Liver (tissue), 9 donors: Measurements from ENCODE around the gene SELENOH. TPM values are rescaled to one million over a fixed set of nuclear protein-coding genes. Genes with fewer than 3 reads are reported as not detected.

Source experiments
- DNase-seq: peaks from one replicate; pipeline ENCODE4 v3.0.0-alpha.2; 2017; ENCODE audit warnings: low spot score
- H3K27ac ChIP-seq, 2 donors: one replicate each; pipeline ENCODE4 v1.7.0; 2013; ENCODE audit warnings: inconsistent platforms in 2 of 2, low read length in 2 of 2, control low read depth in 1 of 2, low read depth in 1 of 2, mild to moderate bottlenecking in 1 of 2
- H3K27me3 ChIP-seq, 4 donors: one replicate each; pipeline versions ENCODE4 v1.6.1 to v1.7.0; 2013; ENCODE audit warnings: low read length in 3 of 4, inconsistent platforms in 1 of 4, mild to moderate bottlenecking in 1 of 4, moderate library complexity in 1 of 4; ENCODE audit not compliant: control insufficient read depth in 4 of 4, insufficient read depth in 4 of 4
- H3K36me3 ChIP-seq, 4 donors: one replicate each; pipeline versions ENCODE4 v1.6.1 to v1.7.0; 2013; ENCODE audit warnings: low read length in 3 of 4, mild to moderate bottlenecking in 3 of 4, low read depth in 1 of 4, moderate library complexity in 1 of 4; ENCODE audit not compliant: control insufficient read depth in 4 of 4, insufficient read depth in 3 of 4
- H3K4me1 ChIP-seq, 4 donors: one replicate each; pipeline versions ENCODE4 v1.6.1 to v1.7.0; 2013; ENCODE audit warnings: low read length in 3 of 4, mild to moderate bottlenecking in 3 of 4, moderate library complexity in 1 of 4; ENCODE audit not compliant: control insufficient read depth in 4 of 4, insufficient read depth in 4 of 4
- H3K4me3 ChIP-seq, 3 donors: one replicate each; pipeline versions ENCODE4 v1.6.1 to v1.7.0; 2013; ENCODE audit warnings: low read length in 3 of 3, control low read depth in 1 of 3, low read depth in 1 of 3, mild to moderate bottlenecking in 1 of 3
- H3K9ac ChIP-seq, 2 donors: one replicate each; pipeline ENCODE4 v1.7.0; 2013; ENCODE audit warnings: low read length in 2 of 2, mild to moderate bottlenecking in 2 of 2, moderate library complexity in 2 of 2, control low read depth in 1 of 2, low read depth in 1 of 2
- H3K9me3 ChIP-seq, 4 donors: one replicate each; pipeline versions ENCODE4 v1.6.1 to v1.7.0; 2013; ENCODE audit warnings: low read length in 3 of 4; ENCODE audit not compliant: control insufficient read depth in 4 of 4
- EGR1 ChIP-seq, 2 donors: IDR thresholded peaks; 2 replicates each; pipeline ENCODE4 v1.6.1; 2016 to 2018; ENCODE audit warnings: antibody characterized with exemption in 2 of 2, low read depth in 2 of 2
- FOXA1 ChIP-seq: IDR thresholded peaks from 2 replicates; pipeline ENCODE4 v1.6.1; 2016; ENCODE audit warnings: antibody characterized with exemption
- FOXA2 ChIP-seq: IDR thresholded peaks from 2 replicates; pipeline ENCODE4 v1.6.1; 2016; ENCODE audit warnings: antibody characterized with exemption
- GABPA ChIP-seq, 2 donors: IDR thresholded peaks in 1 of 2; conservative IDR thresholded peaks in 1 of 2; 2 replicates each; pipeline ENCODE4 v1.6.1; 2016; ENCODE audit warnings: antibody characterized with exemption in 2 of 2, mild to moderate bottlenecking in 1 of 2, moderate library complexity in 1 of 2
- HNF4A ChIP-seq, 2 donors: conservative IDR thresholded peaks; 2 replicates each; pipeline ENCODE4 v1.6.1; 2016; ENCODE audit warnings: antibody characterized with exemption in 2 of 2, mild to moderate bottlenecking in 2 of 2
- HNF4G ChIP-seq: IDR thresholded peaks from 2 replicates; pipeline ENCODE4 v1.6.1; 2016; ENCODE audit warnings: antibody characterized with exemption
- JUND ChIP-seq, 2 donors: IDR thresholded peaks; 2 replicates each; pipeline ENCODE4 v1.6.1; 2016; ENCODE audit warnings: antibody characterized with exemption in 2 of 2
- NR2F2 ChIP-seq: IDR thresholded peaks from 2 replicates; pipeline ENCODE4 v1.6.1; 2016; ENCODE audit warnings: antibody characterized with exemption
- RAD21 ChIP-seq, 2 donors: IDR thresholded peaks; 2 replicates each; pipeline ENCODE4 v1.6.1; 2016; ENCODE audit warnings: antibody characterized with exemption in 2 of 2, mild to moderate bottlenecking in 2 of 2
- RXRA ChIP-seq, 2 donors: IDR thresholded peaks; 2 replicates each; pipeline ENCODE4 v1.6.1; 2017 to 2018; ENCODE audit warnings: antibody characterized with exemption in 2 of 2, mild to moderate bottlenecking in 1 of 2
- TAF1 ChIP-seq: conservative IDR thresholded peaks from 2 replicates; pipeline ENCODE4 v1.6.1; 2016; ENCODE audit warnings: antibody characterized with exemption, mild to moderate bottlenecking
- YY1 ChIP-seq: IDR thresholded peaks from 2 replicates; pipeline ENCODE4 v1.6.1; 2016; ENCODE audit warnings: antibody characterized with exemption, mild to moderate bottlenecking
- WGBS: extraction: QIAGEN DNeasy Blood & Tissue Kit; methylation state at CpG from one replicate; pipeline ENCODE4 v1.1.7; 2013; 5-methylcytosine and 5-hydroxymethylcytosine counted together
- polyA plus RNA-seq, 2 donors: library from polyadenylated mRNA; stranded (reverse) in 1 of 2; unstranded in 1 of 2; fragments of 200-250 nt in 1 of 2; fragments of >200 nt in 1 of 2; fragmentation: Nextera tagmentation in 1 of 2; extraction: Ambion mirVana in 1 of 2; gene quantifications; one replicate each; pipeline versions ENCODE4 v1.2.1 to v1.2.3, GENCODE V29; 2013 to 2015
- total RNA-seq, 2 donors: library from RNA; depleted of rRNA; stranded (reverse); fragments of >200 nt; gene quantifications; one replicate each; pipeline ENCODE4 v1.2.3, GENCODE V29; 2014
- TF ChIP-seq, protein P1 (sequence below): IDR thresholded peaks from 2 replicates; pipeline ENCODE4 v1.6.1; 2016; ENCODE audit warnings: antibody characterized with exemption
- TF ChIP-seq, protein P2 (sequence below): IDR thresholded peaks from 2 replicates; pipeline ENCODE4 v1.6.1; 2016; ENCODE audit warnings: antibody characterized with exemption
- TF ChIP-seq, protein P3 (sequence below): IDR thresholded peaks from 2 replicates; pipeline ENCODE4 v1.6.1; 2016; ENCODE audit warnings: antibody characterized with exemption, mild to moderate bottlenecking
- donor health status: healthy.
- donor health status: healthy.
- donor health status: healthy.
- donor health status: healthy.
- donor health status: healthy.

SELENOH gene
- total and polyA plus RNA-seq, 4 donors = 42.2 to 129 (median 71.4) TPM

DNA sequence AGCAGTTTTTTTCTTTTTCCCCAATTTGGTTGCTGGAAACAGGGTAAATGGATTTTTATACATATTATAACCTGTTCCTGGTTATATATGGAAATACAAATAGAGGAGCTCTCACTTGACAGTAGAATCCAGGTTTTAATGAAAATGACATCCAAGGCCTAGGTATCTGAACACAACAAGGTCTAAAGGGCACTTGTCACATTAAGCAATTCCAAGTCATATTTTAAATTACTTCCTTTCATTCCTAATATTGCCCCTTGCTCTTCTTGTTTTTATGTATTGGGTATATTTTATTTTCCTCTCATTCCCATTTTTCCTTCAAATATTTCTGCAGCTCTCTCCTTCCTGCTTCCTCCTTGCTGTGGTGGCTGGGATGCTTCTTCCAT is 47.4 kb downstream of the SELENOH start:
- DNase-seq = no peak
- H3K4me3 ChIP-seq = no peak overlapping the region
- TF ChIP-seq NR2F2 (no peak), HNF4A (conservative IDR thresholded peaks at IDR 0.05) (peak; percentile 44 to 52), FOXA1 (no peak), FOXA2 (no peak), YY1 (no peak), TAF1 (no peak), GABPA (IDR thresholded peaks at IDR 0.05 in 1 of 2, conservative IDR thresholded peaks at IDR 0.05 in 1 of 2) (no peak), HNF4G (peak; percentile 39), RAD21 (IDR thresholded peaks at IDR 0.05) (no peak)
- TF ChIP-seq, protein P1, sequence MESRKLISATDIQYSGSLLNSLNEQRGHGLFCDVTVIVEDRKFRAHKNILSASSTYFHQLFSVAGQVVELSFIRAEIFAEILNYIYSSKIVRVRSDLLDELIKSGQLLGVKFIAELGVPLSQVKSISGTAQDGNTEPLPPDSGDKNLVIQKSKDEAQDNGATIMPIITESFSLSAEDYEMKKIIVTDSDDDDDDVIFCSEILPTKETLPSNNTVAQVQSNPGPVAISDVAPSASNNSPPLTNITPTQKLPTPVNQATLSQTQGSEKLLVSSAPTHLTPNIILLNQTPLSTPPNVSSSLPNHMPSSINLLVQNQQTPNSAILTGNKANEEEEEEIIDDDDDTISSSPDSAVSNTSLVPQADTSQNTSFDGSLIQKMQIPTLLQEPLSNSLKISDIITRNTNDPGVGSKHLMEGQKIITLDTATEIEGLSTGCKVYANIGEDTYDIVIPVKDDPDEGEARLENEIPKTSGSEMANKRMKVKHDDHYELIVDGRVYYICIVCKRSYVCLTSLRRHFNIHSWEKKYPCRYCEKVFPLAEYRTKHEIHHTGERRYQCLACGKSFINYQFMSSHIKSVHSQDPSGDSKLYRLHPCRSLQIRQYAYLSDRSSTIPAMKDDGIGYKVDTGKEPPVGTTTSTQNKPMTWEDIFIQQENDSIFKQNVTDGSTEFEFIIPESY = no peak
- TF ChIP-seq, protein P2, sequence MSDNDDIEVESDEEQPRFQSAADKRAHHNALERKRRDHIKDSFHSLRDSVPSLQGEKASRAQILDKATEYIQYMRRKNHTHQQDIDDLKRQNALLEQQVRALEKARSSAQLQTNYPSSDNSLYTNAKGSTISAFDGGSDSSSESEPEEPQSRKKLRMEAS = peak; percentile 17
- H3K27ac ChIP-seq = peak overlapping the region in 1 of 2 donors; percentile 20
- H3K9me3 ChIP-seq = no peaks in the 10 kb centered on the region
- H3K9ac ChIP-seq = no peak overlapping the region
- peaks cover 18 to 52% (median 40%) of the 10 kb centered on the region in 4 donors for H3K4me1 ChIP-seq
- H3K36me3 ChIP-seq = peaks cover 0 to 10% (median 0%) of the 10 kb centered on the region in 4 donors
- no peaks in the 10 kb centered on the region for H3K27me3 ChIP-seq

DNA sequence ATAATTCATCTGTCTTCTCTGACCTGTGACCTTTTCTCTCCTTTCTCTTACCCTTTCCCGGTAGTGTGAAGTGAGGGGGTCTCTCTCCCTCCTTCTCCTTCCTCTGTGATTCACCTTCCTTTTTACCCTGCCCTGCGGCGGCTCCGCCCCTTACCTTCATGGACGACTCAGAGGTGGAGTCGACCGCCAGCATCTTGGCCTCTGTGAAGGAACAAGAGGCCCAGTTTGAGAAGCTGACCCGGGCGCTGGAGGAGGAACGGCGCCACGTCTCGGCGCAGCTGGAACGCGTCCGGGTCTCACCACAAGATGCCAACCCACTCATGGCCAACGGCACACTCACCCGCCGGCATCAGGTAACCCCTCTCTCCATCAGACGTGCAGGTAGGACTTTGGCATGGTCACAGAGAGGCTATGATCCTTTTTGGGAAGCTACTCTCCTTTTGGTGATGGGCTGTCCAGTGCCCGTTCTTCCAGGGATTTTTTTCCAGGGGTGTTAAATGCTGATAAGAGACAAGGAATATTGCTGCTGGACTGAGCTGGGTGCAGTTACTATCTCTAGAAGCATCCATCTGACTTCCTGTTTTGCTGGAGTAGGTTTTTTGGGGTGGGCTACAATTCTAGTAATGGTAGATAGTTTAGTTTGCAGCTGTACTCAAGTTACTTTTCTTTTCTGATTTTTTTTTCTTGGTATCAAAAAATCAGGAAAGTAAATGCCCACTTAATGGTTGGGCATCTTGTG is 50.2 kb downstream of the SELENOH start:
- Histone ChIP-seq H3K36me3 (peaks cover 4 to 25% (median 13%) of the 10 kb centered on the region in 4 donors), H3K27ac (peak overlapping the region; percentile 5 to 15), H3K27me3 (no peaks in the 10 kb centered on the region), H3K9ac (no peak overlapping the region), H3K4me3 (no peak overlapping the region), H3K9me3 (no peaks in the 10 kb centered on the region), H3K4me1 (peaks cover 13 to 51% (median 39%) of the 10 kb centered on the region in 4 donors)
- no peak for DNase-seq
- WGBS = 90% methylated on average over 22 of the region's 22 CpGs
- TF ChIP-seq FOXA2 (no peak), JUND (IDR thresholded peaks at IDR 0.05) (no peak), HNF4G (no peak), YY1 (no peak), GABPA (IDR thresholded peaks at IDR 0.05 in 1 of 2, conservative IDR thresholded peaks at IDR 0.05 in 1 of 2) (no peak), EGR1 (IDR thresholded peaks at IDR 0.05; ENCODE audit: low read depth in 2 of 2) (no peak), FOXA1 (no peak), RXRA (IDR thresholded peaks at IDR 0.05) (no peak)
- TF ChIP-seq, protein P2 = no peak
- TF ChIP-seq, protein P3, sequence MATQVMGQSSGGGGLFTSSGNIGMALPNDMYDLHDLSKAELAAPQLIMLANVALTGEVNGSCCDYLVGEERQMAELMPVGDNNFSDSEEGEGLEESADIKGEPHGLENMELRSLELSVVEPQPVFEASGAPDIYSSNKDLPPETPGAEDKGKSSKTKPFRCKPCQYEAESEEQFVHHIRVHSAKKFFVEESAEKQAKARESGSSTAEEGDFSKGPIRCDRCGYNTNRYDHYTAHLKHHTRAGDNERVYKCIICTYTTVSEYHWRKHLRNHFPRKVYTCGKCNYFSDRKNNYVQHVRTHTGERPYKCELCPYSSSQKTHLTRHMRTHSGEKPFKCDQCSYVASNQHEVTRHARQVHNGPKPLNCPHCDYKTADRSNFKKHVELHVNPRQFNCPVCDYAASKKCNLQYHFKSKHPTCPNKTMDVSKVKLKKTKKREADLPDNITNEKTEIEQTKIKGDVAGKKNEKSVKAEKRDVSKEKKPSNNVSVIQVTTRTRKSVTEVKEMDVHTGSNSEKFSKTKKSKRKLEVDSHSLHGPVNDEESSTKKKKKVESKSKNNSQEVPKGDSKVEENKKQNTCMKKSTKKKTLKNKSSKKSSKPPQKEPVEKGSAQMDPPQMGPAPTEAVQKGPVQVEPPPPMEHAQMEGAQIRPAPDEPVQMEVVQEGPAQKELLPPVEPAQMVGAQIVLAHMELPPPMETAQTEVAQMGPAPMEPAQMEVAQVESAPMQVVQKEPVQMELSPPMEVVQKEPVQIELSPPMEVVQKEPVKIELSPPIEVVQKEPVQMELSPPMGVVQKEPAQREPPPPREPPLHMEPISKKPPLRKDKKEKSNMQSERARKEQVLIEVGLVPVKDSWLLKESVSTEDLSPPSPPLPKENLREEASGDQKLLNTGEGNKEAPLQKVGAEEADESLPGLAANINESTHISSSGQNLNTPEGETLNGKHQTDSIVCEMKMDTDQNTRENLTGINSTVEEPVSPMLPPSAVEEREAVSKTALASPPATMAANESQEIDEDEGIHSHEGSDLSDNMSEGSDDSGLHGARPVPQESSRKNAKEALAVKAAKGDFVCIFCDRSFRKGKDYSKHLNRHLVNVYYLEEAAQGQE = no peak
